Heart left ventricle (tissue), 16 donors: ENCODE measurements around the gene CASQ2. TPM values are rescaled to one million over a fixed set of nuclear protein-coding genes. Genes with fewer than 3 reads are reported as not detected.

Experiments used
- ATAC-seq, 4 donors: fragments of 200-7000 bp; cut with Tn5 transposase; one replicate each; pipeline ENCODE4 v1.9.1; 2020 to 2022; ENCODE audit warnings: moderate library complexity in 4 of 4, mild to moderate bottlenecking in 3 of 4, moderate number of reproducible peaks in 1 of 4
- DNase-seq, 5 donors: peaks; one replicate each; pipeline ENCODE4 v3.0.0-alpha.2; 2020
- H3K27ac ChIP-seq, 12 donors: fragments of 200-600 bp; sonication (generic) in 4 of 12; one replicate each; pipeline versions ENCODE4 v1.5.0 to v1.8.0; 2016 to 2022; ENCODE audit warnings: mild to moderate bottlenecking in 2 of 12
- H3K27me3 ChIP-seq, 9 donors: fragments of 200-600 bp; sonication (generic) in 2 of 9; one replicate each; pipeline versions ENCODE4 v1.5.1 to v1.8.0; 2016 to 2022; ENCODE audit warnings: mild to moderate bottlenecking in 3 of 9
- H3K36me3 ChIP-seq, 9 donors: fragments of 200-600 bp; sonication (generic) in 2 of 9; one replicate each; pipeline versions ENCODE4 v1.5.0 to v1.8.0; 2018 to 2022; ENCODE audit warnings: mild to moderate bottlenecking in 2 of 9
- H3K4me1 ChIP-seq, 12 donors: fragments of 200-600 bp; sonication (generic) in 4 of 12; one replicate each; pipeline versions ENCODE4 v1.5.0 to v1.8.0; 2016 to 2022; ENCODE audit warnings: mild to moderate bottlenecking in 3 of 12
- H3K4me3 ChIP-seq, 12 donors: fragments of 200-600 bp; sonication (generic) in 4 of 12; one replicate each; pipeline versions ENCODE4 v1.5.0 to v1.8.0; 2017 to 2022; ENCODE audit warnings: mild to moderate bottlenecking in 9 of 12, moderate library complexity in 4 of 12
- H3K9me3 ChIP-seq, 12 donors: fragments of 200-600 bp; sonication (generic) in 4 of 12; one replicate each; pipeline versions ENCODE4 v1.5.0 to v1.8.0; 2016 to 2022; ENCODE audit warnings: mild to moderate bottlenecking in 1 of 12
- CTCF ChIP-seq, 12 donors: fragments of 200-600 bp; sonication (generic) in 4 of 12; IDR thresholded peaks; one replicate each; pipeline versions ENCODE4 v1.5.0 to v1.8.0; 2018 to 2022; ENCODE audit warnings: antibody characterized with exemption in 12 of 12, mild to moderate bottlenecking in 5 of 12
- POLR2A ChIP-seq, 2 donors: fragments of 450-650 bp; IDR thresholded peaks; one replicate each; pipeline ENCODE4 v1.6.1; 2017; ENCODE audit warnings: antibody characterized with exemption in 2 of 2, mild to moderate bottlenecking in 2 of 2, moderate library complexity in 2 of 2
- WGBS, 4 donors: extraction: QIAGEN DNeasy Blood & Tissue Kit in 2 of 4; methylation state at CpG; one replicate each; pipeline versions ENCODE4 v1.1.5 to v1.1.7; 2013 to 2018; 5-methylcytosine and 5-hydroxymethylcytosine counted together
- intact Hi-C, 10 donors: fragments of 100-400 bp; cut with DNase I; formaldehyde crosslinking; loops; one replicate each; pipeline versions ENCODE4 v1.11.1 to v1.14.2; 2022
- polyA plus RNA-seq, 2 donors: library from polyadenylated mRNA; stranded (reverse); fragments of 200-250 nt; gene quantifications; one replicate each; pipeline ENCODE4 v1.2.3, GENCODE V29; 2013
- total RNA-seq, 9 donors: library from RNA; depleted of rRNA in 2 of 9; stranded (reverse); fragments of >200 nt in 2 of 9; fragmentation: NEBNext Ultra II Directional in 3 of 9; extraction: Animal tissue kit (Norgen Biotek cat#: 25700) in 3 of 9; gene quantifications; one replicate each; pipeline versions ENCODE4 v1.1.0 to v1.2.4, GENCODE V29; 2016 to 2023
- donor health status: ischemic (EF 13 %, LVEDD 7.1; RV severe dilation, severe dysfunction).
- donor health status: healthy with polysubstance abuse.
- donor health status: DM: no; HTN: yes; CAD: no.
- donor health status: DM: no; HTN: no; CAD: no.
- donor health status: ischemic (EF 25% LVEDD 6.9; RV normal size, moderate dysfunction).
- donor health status: ischemic (EF 25% LVEDD 5.7; RV mildly dilated, moderate dysfunction).
- donor health status: healthy.
- donor health status: DM: yes; HTN: yes; CAD: no.
- donor health status: ischemic (EF 35%, LVEDD 5.7; RV mildly dilated, moderate dysfunction).
- donor health status: nonischemic (EF 11% LVEDD 7.7; RV severe dilation, severe dysfunction).
- donor health status: DM: yes; HTN: yes; CAD: no.
- donor health status: PGD.
- donor health status: ischemic (EF 29% LVEDD 5.4; RV normal size, mild dysfunction).
- donor health status: nonischemic (EF 23%, LVEDD 6.1; RV moderate dilation, normal function).

The CASQ2 gene
- total and polyA plus RNA-seq, 11 donors: 444 to 1,692 (median 895) TPM

- DNase-seq (no peak), ATAC-seq (no peak)
- Histone ChIP-seq H3K27ac (no peak overlapping the region), H3K9me3 (no peaks in the 10 kb centered on the region), H3K27me3 (no peaks in the 10 kb centered on the region), H3K4me3 (no peak overlapping the region), H3K4me1 (peaks cover 5 to 42% (median 33%) of the 10 kb centered on the region in 12 donors), H3K36me3 (peaks cover 0 to 43% (median 24%) of the 10 kb centered on the region in 9 donors)
- no peak for TF ChIP-seq POLR2A (IDR thresholded peaks at IDR 0.05)
- intact Hi-C loops: no loop called here
- 70 to 91% (median 83%) methylated on average over 1 of the region's 1 CpG for WGBS, 4 donors
Measured at GRCh38 chr1:115658646-115659045, 109.9 kb downstream of the CASQ2 start.

GRCh38 chr1:115656461-115657077 is 111.9 kb downstream of the CASQ2 start:
- Histone ChIP-seq H3K4me1 (peaks cover 5 to 48% (median 33%) of the 10 kb centered on the region in 12 donors), H3K36me3 (peaks cover 0 to 42% (median 28%) of the 10 kb centered on the region in 9 donors), H3K27ac (peak overlapping the region in 3 of 12 donors; percentile 25 to 51 (median 25)), H3K27me3 (no peaks in the 10 kb centered on the region), H3K9me3 (no peaks in the 10 kb centered on the region), H3K4me3 (no peak overlapping the region)
- ATAC-seq: no peak
- DNase-seq: no peak
- WGBS, 4 donors: 45 to 60% (median 56%) methylated on average over 5 of the region's 5 CpGs
- intact Hi-C loops: no loop called here
- TF ChIP-seq POLR2A (IDR thresholded peaks at IDR 0.05) (no peak), CTCF (IDR thresholded peaks at IDR 0.05) (no peak)

GRCh38 chr1:115655916-115656315 is 112.6 kb downstream of the CASQ2 start:
- Histone ChIP-seq H3K9me3 (no peaks in the 10 kb centered on the region), H3K27me3 (no peaks in the 10 kb centered on the region), H3K27ac (peak overlapping the region in 4 of 12 donors; percentile 25 to 68 (median 55)), H3K4me3 (no peak overlapping the region), H3K4me1 (peaks cover 5 to 48% (median 33%) of the 10 kb centered on the region in 12 donors), H3K36me3 (peaks cover 0 to 39% (median 28%) of the 10 kb centered on the region in 9 donors)
- intact Hi-C loops: no loop called here
- no peak for TF ChIP-seq POLR2A (IDR thresholded peaks at IDR 0.05)
- TF ChIP-seq CTCF (IDR thresholded peaks at IDR 0.05): no peak
- no peak for DNase-seq
- 72 to 89% (median 83%) methylated on average over 4 of the region's 4 CpGs for WGBS, 4 donors
- peak in 2 of 4 donors; percentile 6 to 31 for ATAC-seq

GRCh38 chr1:115655306-115655663 is 113.2 kb downstream of the CASQ2 start:
- Histone ChIP-seq H3K27ac (peak overlapping the region in 9 of 12 donors; percentile 27 to 68 (median 51)), H3K9me3 (no peaks in the 10 kb centered on the region), H3K36me3 (peaks cover 0 to 33% (median 23%) of the 10 kb centered on the region in 9 donors), H3K4me1 (peaks cover 5 to 55% (median 36%) of the 10 kb centered on the region in 12 donors), H3K27me3 (no peaks in the 10 kb centered on the region), H3K4me3 (peak overlapping the region in 1 of 12 donors; percentile 8)
- no peak for DNase-seq
- peak in 2 of 4 donors; percentile 29 to 41 for ATAC-seq
- intact Hi-C loops: no loop called here
- TF ChIP-seq POLR2A (IDR thresholded peaks at IDR 0.05) (no peak), CTCF (IDR thresholded peaks at IDR 0.05) (no peak)
- WGBS, 4 donors: 25 to 37% (median 28%) methylated on average over 7 of the region's 7 CpGs
